Dedifferentiated amniotic fluid mesenchymal stem cell (primary cell): Measurements from ENCODE around the gene BICRA.
"Not testable (repeated sequence)": the region's sequence is repeated elsewhere in the genome, so short reads cannot be mapped to it uniquely, and the experiment has no call there.

ENCODE experiments used
- DNase-seq: peaks from one replicate; pipeline ENCODE4 v3.0.0-alpha.2; 2016; ENCODE audit errors: extremely low spot score

Gene BICRA

DNA sequence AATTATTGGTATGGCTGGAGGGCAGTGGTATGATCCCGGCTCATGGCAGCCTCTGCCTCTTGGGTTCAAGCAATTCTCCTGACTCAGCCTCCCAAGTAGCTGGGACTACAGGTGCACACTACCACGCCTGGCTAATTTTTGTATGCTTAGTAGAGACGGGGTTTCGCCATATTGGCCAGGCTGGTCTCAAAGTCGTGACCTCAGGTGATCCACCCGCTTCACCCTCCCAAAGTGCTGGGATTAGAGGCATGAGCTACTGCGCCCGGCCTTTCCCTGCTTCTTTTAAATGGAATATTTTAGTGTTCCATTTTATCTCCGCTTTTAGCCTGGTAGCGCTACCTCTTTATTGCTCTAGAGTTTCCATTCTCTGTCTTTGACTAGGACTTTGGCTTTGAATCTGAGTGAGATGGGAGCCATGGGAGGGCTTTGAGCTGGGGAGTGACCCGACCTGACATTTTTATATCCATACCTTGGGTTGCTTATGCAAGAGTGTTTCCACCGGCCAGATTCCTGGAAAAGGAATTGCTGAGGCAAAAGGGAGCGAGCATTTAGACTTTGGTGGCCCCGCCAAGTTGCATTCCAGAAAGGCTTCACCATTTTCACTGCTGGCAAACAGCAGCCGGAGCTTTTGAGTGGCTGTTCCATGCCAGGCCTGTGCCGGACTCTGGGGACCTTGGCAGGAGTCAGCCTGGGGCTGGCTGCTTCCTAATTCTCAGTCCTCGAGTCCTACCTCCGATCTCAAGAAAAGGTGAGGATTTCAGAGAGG lies 22.9 kb downstream of the BICRA start:
- DNase-seq, result no peak

DNA sequence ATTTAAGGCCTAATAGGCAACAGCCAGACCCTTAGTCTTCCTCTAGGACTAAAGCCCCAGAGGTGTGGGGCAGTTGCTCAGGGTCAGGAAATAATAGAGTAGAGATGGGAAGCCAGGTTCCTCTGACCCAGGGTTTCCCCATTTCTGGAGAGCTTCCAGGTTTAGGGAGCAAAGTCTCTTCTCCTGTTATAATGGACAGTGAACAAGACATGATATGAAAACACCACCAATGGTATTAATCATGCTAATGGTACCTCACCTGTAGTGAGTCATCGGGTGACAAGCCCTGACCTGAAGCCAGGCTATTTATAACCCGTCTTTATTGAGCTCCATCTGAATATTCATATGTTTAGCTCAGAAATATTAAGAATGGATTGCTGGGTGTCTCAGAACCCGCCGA lies 24.6 kb downstream of the BICRA start:
- no peak for DNase-seq

DNA sequence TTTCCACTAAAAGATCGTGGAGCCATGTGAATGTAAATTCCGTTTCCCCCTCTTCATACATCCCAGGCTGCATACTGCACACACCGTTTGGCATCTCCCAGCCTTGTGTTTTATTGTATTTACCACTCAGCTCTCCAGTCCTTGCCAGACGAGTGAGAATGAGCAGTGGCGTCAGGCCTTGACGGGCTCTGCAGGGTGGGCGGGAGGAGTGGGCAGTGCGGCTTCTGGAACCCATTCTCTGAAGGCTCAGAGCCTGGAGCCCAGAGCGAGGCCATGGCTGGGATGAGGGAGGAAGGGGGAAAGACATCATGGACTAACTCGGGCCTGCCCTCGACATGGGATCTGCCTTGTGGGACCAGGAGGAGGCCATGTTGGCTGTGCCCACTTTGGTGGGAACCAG lies 25.1 kb downstream of the BICRA start:
- no peak for DNase-seq

DNA sequence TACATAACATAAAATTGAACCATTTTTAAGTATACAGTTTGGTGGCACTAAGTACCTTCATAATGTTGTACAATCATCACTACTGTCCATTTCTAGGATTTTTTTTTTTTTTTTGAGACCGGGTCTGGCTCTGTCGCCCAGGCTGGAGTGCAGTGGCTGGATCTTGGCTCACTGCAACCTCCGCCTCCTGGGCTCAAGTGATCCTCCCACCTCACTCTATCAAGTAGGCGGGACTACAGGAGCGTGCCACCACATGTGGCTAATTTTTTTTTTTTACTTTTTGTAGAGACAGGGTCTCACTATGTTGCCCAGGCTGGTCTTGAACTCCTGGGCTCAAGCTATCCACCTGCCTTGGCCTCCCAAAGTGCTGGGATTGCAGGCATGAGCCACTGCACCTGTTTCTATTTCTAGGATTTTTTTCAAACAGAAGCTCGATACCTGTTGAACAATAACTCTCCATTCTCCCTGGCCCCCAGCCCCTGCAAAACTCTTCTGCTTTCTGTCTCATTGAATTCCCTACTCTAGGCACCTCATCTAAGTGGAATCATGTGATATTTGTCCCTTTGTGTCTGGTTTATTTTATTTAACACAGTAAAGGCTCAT lies 26.3 kb downstream of the BICRA start:
- DNase-seq, result not testable (repeated sequence)

DNA sequence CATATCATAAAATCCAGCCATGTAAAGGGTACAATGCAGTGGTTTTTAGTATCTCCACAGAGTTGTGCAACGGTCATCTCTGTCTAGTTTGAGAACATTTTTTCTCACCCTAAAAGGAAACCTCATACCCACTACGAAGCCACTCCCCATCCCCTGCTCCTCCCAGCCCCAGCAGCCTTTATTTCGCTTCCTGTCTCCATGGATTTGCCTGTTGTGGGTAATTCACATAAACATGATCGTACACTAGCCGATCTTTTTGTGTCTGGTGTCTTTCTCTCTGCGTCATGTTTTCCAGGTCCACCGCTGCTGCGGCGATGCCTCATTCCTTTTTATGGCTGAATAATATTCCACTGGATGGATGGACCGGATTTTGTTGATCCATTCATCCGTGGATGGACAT lies 28.6 kb downstream of the BICRA start:
- DNase-seq, result no peak

DNA sequence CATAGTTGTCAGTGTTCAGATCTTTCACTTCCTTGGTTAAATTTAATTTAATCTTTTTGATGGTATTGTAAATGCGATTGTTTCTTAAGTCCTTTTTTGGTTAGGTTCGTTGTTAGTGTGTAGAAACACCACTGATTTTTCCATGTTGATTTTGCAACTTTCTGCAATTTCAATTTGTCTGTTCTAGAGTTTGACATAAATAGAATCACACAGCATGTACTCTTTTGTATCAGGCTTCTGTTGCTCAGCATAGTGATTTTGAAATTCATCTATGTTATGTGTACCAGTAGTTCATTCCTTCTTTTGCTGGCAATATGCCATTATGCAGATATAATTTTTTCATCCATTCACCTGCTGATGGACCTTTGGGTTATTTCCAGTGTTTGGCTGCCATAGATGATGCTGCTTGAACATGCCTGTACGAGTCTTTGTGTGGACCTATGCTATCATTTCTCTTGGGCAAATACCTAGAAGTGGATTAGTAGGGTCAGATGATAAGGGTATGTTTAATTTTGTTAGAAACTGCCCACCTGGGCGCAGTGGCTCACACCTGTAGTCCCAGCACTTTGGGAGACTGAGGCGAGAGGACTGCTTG lies 33.1 kb downstream of the BICRA start:
- no peak for DNase-seq

DNA sequence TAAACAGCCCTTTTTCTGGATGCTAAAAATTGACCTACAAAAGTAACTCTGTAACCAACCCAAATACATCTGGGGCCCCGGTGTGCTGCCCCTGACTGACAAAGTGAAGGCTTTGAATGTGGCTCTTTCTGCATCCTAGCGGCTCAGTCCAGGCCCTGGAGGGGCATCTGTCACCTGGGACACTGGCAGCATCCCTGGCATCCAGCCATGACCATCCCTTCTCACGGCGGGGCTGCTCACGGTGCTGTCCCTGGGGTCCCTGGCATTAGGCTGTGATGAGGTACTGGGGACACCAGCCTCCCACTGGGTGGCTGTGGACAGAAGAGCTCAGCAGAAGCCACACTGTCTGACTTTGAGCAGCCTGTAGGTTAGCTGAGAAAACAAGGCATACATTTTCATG lies 34.3 kb downstream of the BICRA start:
- no peak for DNase-seq

DNA sequence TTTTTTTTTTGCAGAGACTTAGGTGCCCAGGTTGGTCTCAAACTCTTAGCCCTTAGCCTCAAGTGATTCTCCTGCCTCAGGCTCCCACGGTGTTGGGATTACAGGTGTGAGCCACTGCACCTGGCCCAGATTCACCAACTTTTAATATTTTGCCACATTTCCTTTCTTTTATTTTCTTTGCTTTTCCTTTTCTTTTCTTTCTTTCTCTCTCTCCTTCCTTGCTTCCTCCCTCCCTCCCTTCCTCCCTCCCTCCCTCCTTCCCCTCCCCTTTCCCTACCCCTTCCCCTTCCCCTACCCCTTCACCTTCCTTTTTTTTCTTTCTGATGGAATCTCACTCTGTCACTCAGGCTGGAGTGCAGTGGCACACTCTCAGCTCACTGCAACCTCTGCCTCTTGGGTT lies 35.3 kb downstream of the BICRA start:
- DNase-seq, result no peak

DNA sequence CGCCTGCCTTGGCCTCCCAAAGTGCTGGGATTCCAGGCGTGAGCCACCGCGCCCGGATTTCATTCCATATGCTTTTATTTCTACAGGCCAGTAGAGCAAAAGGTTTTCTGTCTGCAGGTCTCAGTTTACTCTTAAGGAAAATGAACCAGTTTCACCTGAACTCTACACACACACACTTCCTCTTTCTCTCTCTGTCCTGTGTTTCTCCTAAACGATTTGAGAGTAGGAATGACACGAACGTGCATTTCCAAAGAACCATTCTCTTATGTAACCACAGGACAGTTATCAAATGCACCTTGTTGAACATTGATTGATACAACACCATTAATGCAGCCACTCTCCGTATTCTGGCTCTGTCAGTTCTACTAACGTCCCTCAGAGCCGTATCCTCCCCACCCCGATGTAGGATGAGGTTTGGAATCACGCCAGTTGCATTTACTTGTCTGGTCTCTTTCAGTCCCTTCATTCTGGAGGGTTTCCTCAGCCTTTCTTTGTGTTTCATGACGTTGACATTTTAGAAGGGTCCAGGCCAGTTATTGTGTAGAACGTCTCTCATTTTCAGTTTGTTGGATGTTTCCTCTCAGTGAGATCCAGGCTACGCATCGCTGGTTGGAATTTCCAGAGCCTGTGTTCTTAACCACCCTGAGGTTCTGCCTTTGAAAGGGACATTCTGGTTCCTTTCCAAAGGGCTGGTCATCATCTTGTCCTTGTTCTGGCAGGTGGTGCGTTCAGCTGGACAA lies 36.0 kb downstream of the BICRA start:
- DNase-seq, result no peak

DNA sequence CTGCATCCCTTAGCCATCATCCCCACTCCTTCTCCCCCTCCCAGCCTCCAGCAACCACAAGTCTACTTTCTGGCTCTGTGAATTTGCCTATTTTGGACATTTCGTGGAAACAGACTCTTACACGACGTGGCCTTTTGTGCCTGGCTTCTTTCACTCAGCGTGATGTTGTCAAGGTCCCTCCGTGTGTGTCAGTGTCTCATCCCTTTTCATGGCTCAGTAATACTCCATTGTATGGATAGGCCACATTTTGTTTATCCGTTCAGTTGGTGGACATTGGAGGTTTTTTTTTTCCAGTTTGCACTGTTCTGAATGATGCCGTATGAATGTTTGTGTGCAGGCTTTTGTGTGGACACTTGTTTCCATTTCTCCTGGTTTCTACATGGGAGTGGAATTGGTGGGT lies 38.0 kb downstream of the BICRA start:
- no peak for DNase-seq

DNA sequence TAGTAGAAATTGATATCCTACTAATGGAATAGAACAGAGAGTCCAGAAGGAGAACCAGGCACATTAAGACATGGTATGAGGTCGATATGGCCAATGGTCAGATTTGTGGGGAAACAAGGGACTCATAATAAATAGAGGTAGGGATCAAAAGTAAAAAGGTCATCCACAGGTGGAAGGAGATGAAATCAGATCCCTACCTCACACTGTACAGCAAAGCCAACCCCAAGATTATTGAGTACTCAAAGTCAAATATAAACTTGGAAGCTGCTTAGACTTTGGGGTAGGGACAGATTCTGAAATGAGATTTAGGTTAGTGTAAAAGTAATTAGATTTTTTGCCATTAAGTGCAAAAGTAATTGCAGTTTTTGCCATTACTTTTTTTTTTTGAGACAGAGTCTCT lies 40.7 kb downstream of the BICRA start:
- no peak for DNase-seq

DNA sequence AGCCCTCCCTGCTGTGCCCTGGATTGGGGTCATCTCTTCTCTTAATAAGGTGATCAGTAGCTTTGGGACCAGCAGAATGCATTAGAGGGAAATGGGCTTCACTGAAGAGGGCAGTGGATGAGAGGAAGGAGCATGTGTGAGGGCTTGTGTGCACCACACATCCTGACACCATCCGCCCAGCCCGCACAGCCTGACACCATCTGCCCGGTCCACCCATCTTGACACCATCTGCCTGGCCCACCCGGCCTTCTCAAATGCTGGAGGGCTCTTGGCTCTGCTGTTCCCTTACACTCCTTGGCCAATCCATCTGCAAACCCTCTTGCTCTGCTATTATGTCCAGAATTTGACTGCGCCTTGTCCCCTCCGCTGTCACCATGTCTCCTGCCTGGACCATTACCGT lies 41.8 kb downstream of the BICRA start:
- no peak for DNase-seq

DNA sequence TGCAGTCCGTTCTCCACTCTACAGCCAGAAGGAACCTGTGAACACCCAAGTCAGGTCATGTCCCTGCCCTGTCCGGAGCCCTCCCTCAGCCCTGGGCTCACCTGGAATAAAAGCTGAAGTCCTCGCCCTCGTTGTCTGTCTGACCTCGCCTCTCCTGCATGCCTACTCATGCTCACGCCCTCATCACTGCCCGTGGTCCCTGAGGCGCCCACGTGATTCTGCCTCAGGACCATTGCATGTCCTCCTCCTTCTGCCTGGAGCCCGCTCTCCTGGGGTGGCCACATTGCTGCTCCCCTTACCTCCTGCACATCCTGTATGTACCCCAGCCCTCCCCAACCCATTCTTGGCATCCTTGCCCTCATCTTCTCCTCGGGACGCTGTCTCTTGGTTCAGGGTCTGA lies 42.2 kb downstream of the BICRA start:
- DNase-seq, result no peak

DNA sequence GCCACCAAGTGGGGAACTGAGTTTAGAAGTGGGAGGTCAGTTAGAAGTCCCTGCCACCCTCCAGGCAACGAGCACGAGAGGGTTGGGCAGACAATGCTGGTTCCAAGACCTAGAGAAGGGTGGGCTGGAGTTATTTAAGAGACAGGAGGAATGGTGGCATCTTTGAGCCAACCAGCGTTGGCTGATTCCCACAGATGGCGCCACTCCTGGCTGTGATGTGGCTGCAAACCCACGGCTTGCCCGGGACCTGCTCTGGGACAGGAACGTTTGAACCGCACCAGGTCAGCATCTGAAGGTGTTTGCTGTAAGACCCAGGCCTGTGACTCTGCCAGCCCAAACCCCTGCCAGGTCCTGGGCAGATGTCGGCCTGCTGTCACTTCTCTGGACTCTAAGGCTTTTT lies 42.8 kb downstream of the BICRA start:
- no peak for DNase-seq

DNA sequence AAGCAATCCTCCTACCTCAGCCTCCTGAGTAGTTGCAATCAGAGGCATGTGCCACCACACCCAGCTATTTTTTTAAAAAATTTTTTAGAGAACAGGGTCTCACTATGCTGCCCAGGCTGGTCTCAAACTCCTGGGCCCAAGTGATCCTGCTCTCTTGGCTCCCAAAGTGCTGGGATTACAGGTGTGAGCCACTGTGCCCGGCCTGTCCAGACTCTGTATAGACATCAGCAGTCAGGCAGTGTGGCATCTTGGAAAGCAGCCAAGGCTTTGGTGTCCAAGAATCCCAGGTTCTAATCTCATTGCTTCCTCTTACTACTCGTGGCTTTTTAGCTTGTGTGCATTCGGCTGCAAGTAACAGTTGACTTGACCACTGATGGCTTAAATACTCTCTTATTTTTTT lies 43.4 kb downstream of the BICRA start:
- DNase-seq, result no peak

DNA sequence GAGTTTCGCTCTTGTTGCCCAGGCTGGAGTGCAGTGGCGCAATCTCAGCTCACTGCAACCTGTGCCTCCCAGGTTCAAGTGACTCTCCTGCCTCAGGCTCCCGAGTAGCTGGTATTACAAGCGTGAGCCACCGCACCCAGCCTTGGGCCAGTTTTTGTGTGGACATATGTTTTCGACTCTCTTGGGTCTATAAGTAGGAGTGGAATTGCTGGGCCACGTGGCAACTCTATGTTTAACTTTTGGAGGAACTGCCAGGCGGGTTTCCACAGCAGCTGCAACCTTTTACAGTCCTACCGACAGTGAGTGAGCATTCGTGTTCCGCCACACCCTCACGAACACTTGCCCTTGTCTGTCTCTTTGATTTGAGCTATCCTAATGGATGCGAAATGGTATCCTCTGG lies 44.9 kb downstream of the BICRA start:
- DNase-seq, result no peak

DNA sequence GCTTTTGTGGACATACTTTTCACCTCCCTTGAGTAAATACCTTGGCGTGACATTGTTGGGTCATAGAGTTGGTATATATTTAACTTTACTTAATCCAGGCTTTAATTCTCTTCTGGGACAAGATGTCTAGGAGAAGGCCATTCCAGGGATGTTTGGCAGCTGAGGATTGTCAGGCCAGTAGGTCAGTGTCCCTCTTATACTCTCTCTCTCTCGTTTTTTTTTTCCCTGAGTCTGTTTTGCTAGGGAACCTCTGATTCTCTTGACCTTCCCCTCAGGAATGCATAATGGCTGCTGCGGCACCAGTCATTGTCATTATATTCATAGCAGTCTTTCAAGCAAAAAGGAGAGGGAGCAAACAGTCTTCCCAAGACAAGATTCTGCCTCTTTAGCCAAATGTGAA lies 48.8 kb downstream of the BICRA start:
- DNase-seq, result no peak

DNA sequence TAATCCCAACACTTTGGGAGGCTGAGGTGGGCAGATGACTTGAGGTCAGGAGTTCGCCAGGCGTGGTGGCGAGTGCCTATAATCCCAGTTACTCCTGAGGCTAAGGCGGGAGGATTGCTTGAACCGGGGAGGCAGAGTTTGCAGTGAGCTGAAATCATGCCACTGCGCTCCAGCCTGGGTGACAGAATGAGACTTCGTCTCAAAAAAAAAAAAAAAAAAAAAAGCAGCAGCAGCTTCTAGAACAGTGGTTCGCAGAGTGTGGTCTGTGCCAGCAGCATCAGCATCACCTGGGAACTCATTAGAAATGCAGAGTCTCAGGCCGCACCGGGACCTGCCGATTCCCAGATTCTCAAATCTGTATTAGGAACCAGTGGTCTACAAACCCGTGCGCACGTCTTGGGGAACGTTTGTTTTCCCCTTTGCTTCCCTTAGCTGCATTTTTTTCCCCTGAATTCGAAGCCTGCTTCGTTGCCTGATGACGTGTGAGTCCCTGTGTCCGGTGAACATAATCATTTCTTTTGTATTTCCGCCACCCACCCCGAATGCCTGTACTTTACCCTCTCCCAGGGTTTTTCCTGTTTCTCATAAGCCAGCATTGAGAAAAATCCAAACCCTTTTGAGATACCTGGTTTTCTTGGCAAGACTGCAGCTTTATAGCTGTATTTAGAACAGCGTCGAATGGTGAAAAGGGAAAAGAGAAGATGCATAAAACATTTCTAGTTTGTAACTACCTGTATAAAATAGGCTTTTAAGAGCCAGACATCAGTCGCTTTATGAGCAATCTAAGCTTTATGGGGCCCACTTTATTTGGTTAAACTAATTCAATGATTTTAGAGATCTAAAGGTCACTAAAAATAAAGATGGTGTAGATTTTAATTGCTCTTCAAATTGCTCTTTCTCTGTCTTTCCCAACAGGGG lies 49.8 kb downstream of the BICRA start:
- no peak for DNase-seq

DNA sequence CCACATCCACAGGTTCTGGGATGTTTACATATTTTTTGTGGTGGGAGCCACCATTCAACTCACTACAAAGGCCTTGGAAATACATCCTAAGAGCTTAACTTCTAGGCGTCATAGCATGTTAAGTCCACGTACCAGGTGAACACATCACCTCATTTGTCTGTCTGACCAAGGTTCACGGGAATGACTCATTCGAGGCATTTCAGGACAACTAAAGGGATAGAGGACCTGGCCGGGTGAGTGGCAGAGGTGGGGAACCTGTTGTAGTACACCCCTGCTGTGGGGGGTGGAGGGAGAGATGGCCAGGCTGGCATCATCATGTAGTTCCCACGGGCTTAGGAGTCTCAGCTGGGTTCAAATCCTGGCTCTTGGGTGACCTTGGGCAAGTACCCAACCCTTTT lies 51.5 kb downstream of the BICRA start:
- DNase-seq, result no peak

DNA sequence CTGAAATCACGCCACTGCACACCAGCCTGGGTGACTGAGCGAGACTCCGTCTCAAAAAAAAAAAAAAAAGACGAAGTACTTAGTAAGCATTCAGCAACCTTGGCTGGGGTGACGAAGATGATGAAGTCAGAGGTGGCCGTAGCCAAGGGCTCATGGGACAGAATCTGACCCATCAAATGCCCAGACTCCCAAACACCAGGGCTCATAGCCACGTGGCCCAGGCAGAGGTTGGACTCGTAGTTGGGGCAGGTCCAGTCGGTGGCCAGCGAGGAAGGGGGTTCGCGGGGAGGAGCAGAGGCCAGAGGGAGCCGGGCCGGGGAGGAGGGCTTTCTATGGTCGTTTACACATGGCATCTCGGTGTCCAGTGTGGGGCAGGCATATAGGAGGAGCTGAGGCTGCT lies 52.2 kb downstream of the BICRA start:
- DNase-seq, result no peak

DNA sequence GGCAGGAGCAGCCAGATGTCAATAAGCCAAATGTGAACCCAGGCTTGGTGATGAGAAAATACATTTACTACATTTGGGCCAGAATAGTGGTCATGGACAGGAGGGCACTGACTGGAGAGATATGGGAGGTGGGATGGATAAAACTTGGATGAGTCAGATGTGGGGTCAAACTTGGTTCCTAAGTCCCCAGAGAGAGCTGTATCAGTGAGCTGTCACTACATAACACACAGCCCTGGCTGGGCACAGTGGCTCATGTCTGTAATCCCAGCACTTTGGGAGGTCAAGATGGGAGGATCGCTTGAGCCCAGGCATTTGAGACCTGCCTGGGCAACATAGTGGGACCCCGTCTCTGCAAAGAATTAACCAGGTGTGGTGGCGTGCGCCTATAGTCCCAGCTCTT lies 52.7 kb downstream of the BICRA start:
- DNase-seq, result no peak

DNA sequence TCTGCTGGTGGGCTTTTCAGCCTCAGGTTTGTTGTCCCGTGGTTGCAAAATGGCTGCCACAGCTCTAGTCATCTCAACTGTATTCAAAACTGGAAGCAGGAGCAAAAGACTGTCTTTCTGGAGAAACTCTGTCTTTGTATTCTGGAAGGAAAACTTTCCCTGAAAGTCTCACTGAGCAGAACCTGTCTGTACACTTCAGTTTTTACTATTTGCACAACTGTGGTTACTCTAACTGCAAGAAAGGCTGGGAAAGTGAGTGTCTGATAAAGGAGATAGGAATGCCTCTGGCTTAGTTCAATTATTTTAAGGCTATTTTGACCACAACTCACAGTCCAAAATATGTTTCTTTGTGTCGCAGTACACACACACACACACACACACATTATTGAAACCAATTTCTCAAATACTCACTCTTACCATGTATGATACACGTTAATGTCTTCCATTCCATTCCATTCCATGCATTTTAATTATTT lies 54.5 kb downstream of the BICRA start:
- peak; percentile 79 for DNase-seq
